Activated T-cell treated with anti-CD3 and anti-CD28 coated beads for 24 hours (primary cell): ENCODE results near the gene FAM50A.
A peak's percentile ranks its signal among the peaks of the same experiment; 100 is the strongest.

Experiments
- DNase-seq: peaks from one replicate; pipeline ENCODE4 v3.0.0-alpha.2; 2020; ENCODE audit warnings: low read depth

The FAM50A gene

DNA sequence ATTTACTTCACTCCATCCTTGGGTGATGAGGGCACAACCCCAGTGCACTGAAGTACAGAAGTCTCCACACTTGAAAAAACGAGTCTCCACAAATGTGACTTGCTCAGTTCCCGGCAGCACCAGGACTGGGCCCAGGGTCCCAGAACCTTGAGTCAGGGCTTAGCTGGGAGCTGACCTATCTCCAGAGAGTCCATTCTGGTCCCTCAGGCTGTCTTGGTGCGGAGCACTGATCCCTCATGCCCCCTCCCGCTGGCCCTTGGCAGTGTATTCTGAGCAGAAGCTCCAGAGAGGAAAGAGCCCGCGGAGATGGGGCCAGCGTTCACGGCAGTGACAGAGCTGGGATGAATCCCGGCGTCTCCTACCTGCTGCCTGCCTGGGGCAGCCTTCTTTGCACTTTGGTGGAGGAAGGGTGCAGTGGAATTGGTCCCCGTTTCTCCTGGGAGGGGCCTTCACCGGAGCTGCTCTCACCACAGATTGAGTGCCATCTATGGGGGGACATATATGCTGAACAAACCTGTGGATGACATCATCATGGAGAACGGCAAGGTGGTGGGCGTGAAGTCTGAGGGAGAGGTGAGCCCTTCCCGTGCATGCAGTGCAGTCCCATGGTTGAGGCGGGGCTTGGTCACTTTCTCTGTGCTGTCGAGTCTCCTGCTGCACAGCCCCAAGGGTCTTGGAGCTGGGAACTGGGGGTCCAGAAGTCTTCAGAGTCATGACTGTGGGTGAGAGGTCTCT is 3.2 kb upstream of the FAM50A start:
- no peak for DNase-seq

DNA sequence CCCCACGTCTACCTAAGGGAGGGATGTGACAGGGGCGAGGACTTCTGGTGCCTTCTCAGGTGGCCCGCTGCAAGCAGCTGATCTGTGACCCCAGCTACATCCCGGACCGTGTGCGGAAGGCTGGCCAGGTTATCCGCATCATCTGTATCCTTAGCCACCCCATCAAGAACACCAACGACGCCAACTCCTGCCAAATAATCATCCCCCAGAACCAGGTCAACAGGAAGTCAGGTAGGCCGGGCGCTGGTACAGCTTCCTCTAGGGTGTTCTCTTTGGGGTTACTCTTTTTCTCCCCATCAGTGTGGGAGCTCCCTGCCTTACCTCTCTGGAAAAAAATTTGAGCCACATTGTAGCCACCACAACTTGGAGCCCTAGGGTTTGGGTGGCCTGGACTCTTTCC is 2.4 kb upstream of the FAM50A start:
- no peak for DNase-seq

DNA sequence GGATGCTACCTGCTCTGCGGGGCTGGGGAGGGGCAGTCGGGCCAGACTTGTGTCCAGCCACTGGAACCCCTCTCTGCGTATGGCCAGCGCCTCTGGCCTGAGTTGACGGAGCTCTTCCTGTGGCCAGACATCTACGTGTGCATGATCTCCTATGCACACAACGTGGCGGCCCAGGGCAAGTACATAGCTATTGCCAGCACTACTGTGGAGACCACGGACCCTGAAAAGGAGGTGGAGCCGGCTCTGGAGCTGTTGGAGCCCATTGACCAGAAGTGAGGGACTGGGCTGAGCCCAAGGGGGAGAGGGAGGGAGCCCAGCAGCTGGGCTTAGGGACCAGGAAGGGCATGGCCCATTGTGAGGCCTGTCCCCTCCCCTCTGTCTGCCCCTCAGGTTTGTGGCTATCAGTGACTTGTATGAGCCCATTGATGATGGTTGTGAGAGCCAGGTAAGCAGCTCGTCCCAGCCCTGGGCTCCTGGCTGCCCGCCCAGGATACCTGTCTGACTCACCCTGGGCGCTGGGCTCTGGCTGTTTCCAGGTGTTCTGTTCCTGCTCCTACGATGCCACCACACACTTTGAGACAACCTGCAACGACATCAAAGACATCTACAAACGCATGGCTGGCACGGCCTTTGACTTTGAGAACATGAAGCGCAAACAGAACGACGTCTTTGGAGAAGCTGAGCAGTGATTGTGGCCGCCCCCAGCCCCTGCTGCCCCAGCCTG is 1.8 kb upstream of the FAM50A start:
- no peak for DNase-seq

DNA sequence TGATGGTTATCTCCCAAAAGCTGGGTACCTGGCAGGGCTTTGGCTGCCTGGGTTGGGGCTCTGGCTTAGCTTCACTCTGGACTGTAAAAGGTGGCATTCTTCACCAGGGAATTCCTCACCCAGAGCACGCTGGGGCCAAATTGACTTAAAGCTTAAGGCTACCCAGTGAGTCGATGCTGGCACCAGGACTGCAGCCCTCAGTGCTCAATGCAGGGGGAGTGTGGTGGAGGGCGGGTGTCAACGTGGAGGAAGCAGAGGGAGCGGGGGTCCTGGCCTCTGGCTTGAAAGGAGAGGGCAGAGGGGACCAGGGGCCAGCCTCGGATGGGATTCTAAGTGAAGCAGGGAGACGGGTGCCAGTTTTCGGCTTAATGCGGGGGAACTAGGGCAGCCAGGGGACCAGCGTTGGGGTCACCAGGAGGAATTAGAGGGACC is 446 bp upstream of the FAM50A start:
- no peak for DNase-seq

DNA sequence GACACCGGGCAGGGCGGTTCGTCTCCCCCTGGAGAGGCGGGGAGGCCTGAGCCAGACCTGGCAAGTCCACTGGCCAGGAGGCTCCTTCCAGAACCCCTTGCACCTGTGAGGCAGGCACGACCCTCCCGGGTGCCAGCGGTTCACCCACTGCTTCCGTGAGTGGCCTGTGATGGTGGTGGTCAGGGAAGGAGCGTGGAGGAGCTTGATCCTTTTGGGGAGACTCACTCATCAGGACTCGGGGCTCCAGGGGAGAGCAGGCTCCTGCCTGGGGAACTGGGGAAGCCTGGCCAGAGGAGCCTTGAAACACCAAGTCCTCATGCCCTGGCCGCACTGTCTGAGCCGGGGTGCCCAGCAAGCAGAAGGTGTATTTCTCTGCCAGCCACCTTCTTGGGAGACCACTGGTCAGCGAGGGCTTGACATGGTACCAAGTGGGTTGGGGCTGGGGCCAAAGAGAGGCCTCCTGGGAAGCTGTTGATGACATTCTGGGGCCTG is 860 bp downstream of the FAM50A start:
- no peak for DNase-seq

DNA sequence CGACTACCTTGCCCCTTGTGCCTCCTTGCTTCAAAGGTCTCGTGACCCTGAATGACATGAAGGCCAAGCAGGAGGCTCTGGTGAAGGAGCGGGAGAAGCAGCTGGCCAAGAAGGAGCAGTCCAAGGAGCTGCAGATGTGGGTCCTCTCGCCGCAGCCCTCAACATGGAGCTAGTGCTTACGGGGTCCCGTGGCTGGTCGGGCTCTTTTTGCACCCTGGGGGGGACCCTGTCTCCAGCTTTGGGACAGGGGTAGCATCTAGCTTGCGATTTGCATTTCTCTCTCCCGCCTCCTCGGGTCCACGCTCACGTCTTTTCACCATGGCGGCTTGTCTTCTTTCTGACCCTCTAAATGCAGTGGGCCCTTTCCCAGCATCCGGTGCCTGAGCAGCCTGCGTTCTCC is 1.8 kb downstream of the FAM50A start:
- no peak for DNase-seq

DNA sequence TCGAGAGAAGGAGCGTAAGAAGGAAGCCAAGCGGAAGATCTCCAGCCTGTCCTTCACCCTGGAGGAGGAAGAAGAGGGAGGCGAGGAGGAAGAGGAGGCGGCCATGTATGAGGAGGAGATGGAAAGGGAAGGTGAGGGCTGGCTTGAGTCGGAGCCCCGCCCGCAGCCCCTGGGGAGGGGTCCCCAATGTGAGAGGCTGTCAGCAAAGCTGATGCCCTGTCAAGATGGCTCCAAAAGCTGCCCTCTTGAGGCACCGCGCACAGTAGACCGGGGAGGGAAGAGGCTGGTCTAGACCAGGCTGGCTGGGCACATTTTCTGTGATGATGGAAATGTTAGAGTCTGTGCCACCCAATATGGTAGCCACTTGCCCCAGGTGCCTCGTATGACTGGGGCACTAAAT is 2.5 kb downstream of the FAM50A start:
- no peak for DNase-seq

DNA sequence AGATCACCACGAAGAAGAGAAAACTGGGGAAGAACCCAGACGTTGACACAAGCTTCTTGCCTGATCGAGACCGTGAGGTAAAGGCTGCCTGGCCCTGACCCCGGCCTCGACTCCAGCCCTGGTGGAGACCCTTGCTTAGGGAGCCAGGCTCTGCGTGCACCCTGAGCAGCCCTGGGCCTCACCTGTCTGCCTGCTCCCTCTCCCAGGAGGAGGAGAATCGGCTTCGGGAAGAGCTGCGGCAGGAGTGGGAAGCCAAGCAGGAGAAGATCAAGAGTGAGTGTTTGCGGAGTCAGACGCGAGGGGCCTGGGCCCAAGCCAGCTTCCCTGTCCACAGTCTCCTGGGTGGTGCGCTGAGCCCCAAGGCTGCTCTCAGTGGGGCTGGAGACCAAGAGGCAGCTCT is 4.5 kb downstream of the FAM50A start:
- no peak for DNase-seq

DNA sequence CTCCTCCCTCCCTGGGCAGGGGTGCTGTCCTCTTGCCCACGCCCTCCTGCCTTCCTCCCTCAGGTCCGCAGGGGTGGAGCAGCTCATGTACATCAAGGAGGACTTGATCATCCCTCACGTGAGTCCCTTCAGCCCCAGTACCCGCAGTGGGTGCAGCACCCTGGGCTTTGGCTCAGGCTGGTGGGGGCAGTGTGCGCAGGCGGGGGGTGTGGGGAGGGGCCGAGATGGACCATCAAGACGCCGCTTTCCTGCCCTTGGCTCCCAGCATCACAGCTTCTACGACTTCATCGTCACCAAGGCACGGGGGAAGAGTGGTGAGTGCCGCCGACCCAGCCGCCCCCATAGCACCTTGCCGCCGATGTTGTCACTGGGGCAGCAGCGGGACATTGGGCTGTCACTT is 5.7 kb downstream of the FAM50A start:
- no peak for DNase-seq

DNA sequence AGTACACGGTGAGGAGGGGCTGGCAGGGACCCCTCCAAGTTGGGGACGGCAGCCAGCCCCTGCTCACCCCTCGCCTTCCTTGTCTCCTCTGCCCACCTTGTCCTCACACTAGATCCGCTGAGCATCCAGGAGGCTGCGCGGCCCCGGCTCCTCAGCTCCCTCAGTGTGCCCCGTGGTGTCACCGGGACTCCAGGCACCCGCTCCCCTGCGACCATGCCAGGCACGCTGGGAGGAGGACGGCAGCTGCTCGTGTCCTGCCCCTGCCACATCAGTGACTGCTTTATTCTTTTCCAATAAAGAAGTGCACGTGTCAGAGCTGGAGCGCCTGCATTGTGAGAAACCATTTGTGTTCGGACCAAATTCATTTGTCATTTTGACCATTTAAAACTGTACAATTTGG is 6.4 kb downstream of the FAM50A start:
- DNase-seq: no peak

DNA sequence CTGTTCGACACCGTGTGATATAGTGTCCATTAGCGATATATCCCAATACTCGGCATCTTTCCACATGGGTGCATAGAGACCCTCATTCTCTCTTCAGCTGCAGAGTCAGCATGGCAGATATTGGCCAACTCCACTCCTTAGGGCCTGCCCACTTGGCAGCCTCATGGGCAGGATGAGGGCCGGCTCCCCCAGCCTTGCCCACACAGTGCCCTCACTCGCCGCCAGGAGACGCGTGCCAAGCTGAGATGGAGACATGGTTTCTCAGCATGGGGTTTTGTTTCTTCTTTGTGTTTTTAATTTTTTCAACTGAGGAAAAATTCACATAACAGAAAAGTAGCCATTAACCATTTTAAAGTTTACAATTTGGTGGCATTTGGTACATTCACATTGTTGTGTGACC is 8.9 kb downstream of the FAM50A start:
- no peak for DNase-seq

DNA sequence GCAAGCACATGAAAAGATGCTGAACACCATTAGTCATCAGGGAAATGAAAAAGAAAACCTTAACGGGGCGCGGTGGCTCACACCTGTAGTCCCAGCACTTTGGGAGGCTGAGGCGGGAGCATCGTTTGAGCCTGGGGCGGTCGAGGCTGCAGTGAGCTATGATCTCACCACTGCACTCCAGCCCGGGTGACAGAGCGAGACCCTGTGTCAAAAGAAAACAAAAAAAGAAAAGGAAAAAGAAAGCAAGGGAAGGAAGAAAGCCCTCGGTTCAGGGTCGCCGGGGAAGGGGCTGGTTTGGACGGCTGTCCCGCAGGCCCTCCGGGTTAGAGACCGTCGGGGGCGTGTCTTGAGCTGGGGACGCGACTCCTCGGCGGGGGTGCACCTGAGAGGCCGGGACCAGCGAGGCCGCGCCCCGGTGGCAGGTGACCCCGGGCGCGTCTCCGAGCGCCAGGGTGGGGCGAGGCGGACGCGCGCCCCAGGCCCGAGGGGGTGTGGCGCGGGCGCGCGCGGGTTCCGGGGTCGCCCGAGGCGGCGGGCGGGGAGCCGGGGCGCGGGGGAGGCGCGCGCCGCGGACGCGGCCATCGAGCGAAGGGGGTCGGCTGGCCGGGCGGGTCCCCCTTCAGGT is 13.7 kb downstream of the FAM50A start:
- peak; percentile 20 for DNase-seq

DNA sequence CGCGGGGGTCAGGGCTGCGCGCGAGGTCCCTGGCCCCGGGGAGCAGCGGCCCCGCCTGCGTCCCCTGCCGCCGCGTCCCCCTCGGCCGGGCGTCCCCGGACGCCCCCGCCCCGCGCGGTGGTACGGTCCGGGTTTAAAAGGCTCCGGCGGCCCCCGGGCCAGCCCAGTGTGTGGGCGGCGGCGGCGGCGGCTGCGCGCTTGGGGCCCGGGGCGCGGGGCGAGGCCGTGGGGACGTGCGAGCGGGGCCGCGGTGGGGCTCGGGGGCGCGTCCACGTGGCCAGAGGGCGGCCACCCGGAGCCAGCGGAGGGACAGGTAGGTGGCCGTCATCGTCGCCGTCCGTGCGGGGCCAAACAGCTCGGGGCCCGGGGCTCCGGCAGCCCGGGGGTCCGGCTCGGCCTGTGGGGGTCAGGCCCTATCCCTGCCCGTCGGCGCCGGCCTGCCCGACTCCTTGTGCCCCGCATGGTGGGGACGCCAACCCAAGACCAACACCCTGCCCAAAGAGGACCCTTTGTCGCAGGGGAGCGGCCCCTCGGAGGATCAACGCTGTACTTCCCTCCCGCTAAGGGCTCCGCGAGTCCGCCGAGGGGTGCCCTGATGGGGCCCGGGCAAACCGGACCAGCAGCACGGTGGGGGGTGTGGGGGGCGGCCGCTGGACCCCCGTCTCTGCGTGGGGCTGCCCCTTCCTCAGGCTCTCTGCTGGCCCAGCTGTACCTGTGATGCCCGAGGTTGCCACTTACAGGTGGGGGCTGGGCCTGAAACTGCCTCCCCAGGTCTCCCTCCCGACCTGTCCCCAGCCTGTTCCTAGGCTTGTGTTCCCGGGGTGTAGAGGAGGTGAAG is 14.4 kb downstream of the FAM50A start, which contains the start of gene PLXNA3:
TSS of gene PLXNA3 (plus strand) at position 166 of the 838 bp plus-strand sequence. CDS start 1,903 bp downstream, outside the sequence.
- peak; percentile 34 for DNase-seq

DNA sequence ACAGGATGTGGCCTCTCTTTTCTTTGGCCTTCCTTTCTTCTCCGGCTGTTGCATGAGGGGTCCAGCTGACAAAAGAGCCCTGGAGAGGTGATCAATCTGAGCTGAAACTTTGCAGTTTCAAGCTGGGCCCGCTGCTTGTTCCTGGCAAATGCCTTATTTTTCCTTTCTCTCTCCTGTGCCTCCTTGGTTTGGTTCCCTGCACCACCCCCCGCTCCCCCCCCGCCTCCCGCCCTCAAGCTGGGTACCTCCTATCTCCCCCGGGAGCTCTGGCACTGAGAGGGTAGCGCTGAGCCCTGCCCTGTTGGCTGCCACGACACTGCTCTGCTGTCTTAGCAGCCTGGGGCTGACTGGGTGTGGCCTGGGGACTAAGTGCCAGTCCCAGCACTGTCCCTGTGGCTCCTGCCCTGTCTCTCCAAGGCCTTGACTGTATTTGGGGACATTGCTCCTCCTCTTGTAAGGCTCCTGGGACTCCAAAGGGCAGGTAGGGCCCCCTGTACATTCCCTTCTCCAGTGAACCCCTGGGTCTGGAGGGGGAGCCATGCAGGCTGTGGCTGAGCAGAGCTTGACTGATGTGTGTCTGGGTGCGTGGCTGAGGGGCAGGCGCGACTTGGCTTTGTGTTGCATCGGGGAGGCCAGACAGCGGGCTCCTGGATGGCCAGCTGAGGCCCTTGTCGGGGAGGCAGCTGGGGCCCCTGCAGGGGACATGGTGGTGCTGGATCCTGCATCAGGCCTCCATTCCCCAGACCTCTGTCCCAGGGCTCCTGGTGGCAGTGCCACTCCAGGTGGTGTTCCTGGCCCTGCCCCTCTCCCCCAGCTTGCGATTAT is 15.2 kb downstream of the FAM50A start:
- no peak for DNase-seq

DNA sequence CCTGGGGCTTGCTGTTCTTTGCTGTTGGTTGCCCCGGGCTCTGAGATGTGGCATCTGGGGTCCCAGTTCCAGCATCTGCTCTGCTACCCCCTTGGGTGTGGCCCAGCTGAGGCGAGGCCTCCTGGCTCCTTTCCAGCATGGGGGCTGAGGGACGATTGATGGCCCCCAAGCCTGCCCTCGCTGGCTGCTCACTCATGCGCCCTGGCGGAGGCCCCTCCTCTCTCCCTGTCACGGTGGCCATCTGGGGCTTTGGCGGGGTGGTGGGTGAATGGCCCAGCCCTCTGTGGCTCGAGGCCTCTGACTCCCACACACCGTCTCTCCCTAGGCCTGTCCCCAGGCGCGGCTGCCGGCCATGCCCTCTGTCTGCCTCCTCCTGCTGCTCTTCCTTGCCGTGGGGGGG is 15.9 kb downstream of the FAM50A start:
- no peak for DNase-seq

DNA sequence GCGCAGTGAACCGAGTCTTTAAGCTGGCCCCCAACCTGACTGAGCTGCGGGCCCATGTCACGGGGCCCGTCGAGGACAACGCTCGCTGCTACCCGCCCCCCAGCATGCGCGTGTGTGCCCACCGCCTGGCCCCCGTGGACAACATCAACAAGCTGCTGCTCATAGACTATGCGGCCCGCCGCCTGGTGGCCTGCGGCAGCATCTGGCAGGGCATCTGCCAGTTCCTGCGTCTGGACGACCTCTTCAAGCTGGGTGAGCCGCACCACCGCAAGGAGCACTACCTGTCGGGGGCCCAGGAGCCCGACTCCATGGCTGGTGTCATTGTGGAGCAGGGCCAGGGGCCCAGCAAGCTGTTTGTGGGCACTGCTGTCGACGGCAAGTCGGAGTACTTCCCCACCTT is 16.4 kb downstream of the FAM50A start:
- DNase-seq: no peak

DNA sequence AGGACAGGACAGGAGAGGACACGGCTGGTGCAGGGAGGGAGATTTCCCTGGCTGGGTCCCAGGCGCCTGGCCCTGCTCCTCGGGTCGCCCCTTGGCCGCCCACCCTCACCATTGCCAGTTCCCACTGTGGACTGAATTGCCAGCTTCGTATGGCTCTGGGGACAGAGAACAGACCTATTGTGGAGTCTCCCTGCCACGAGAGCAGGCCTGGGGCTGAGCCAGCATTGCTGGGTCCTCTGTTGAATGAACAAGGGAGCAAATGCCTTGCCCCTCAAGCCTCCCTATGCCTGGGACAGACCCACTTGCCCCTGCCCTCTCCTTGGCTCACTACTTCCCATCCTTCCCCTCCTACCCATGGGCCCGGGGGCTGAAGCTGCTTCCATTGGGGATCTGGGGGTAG is 18.5 kb downstream of the FAM50A start:
- no peak for DNase-seq

DNA sequence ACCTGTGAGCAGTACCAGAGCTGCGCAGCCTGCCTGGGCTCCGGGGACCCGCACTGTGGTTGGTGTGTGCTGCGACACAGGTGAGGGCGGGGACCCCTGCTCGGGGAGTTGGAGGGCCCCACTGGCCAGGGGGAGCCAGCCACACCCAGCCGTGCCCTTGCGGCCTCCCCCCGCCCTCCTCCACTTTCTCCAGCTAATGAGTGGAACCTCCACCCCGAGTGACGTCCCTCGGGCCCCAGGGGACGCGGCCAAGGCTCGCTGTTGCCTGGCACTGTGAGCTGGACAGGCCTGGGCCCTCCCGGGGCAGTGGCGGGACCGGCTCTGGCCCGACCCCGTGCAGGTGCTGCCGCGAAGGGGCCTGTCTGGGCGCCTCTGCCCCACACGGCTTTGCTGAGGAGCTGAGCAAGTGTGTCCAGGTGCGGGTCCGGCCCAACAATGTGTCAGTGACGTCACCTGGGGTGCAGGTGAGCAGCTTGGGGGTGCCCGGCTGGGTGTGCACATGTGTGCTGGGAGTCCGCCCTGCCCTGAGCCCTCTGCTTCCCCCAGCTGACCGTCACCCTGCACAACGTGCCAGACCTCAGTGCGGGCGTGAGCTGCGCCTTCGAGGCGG is 19.8 kb downstream of the FAM50A start:
- DNase-seq: no peak

DNA sequence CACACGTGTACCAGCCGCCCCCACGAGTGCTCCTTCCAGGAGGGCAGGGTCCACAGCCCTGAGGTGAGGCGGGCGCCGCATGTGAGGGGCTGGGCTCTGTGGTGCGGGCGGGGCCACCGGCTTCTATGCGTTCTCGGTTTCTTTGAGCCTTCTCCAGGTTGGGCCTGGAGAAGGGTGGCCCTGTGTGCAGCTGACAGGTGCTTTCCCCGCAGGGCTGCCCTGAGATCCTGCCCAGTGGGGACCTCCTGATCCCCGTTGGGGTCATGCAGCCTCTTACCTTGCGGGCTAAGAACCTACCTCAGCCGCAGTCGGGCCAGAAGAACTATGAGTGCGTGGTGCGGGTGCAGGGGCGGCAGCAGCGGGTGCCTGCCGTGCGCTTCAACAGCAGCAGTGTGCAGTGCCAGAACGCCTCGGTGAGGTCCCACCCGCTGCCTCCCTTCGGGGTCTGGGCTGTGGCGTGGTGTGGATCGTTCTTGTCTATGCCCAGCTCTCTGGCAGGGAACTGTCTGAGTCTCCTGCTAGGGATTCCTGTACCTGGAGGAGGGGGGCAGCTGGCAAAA is 20.9 kb downstream of the FAM50A start:
- DNase-seq: no peak

DNA sequence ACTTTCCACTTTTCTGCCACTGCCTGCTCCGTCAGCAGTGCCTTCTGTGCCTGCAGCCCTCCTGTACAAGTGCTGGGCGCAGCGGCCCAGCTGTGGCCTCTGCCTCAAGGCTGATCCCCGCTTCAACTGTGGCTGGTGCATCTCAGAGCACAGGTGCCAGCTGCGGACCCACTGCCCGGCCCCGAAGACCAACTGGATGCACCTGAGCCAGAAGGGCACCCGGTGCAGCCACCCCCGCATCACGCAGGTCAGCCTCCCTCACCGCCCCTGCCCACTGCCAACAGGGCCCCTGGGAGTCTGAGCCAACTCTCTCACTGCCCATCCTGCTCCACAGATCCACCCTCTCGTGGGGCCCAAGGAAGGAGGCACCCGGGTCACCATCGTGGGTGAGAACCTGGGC is 21.7 kb downstream of the FAM50A start:
- no peak for DNase-seq
